B cell (primary cell): ENCODE results near the gene TBCB.

Source experiments
- CTCF ChIP-seq: fragments of 200-600 bp; IDR thresholded peaks from one replicate; pipeline ENCODE4 v1.8.0; 2022; ENCODE audit warnings: antibody characterized with exemption, mild to moderate bottlenecking
- EZH2 ChIP-seq: IDR thresholded peaks from 2 replicates; pipeline ENCODE4 v1.6.1; 2012; ENCODE audit warnings: borderline replicate concordance, low read depth, mild to moderate bottlenecking, moderate library complexity, low read length; ENCODE audit not compliant: insufficient read depth, poor library complexity, severe bottlenecking

GRCh38 chr19:36153126-36153525 lies 37.9 kb downstream of the TBCB start:
- TF ChIP-seq CTCF = no peak
- no peak for TF ChIP-seq EZH2
